CD4-positive, alpha-beta T cell (primary cell): ENCODE measurements around the gene HIVEP3. TPM values are rescaled to one million over a fixed set of nuclear protein-coding genes. Genes with fewer than 3 reads are reported as not detected.

ENCODE experiments used
- ATAC-seq: fragments of 200-7000 bp; cut with Tn5 transposase; one replicate; pipeline ENCODE4 v1.10.0; 2022; ENCODE audit warnings: mild to moderate bottlenecking; ENCODE audit not compliant: poor library complexity
- CTCF ChIA-PET: fragments of 350-600 bp; sonication (Branson Sonifier 250); formaldehyde crosslinking; loops from one replicate; lab custom pipeline; 2021; ENCODE audit warnings: antibody characterized with exemption, inconsistent platforms; lab: Charles Lee
- POLR2A ChIA-PET: fragments of 350-600 bp; sonication (Branson Sonifier 250); formaldehyde crosslinking; loops from one replicate; lab custom pipeline; 2021; ENCODE audit warnings: antibody characterized with exemption, inconsistent platforms; lab: Charles Lee
- DNase-seq, 14 experiments: peaks; one replicate each; pipeline ENCODE4 v3.0.0-alpha.2; 2013 to 2020; ENCODE audit warnings: mixed read lengths in 2 of 14
- H3K27ac ChIP-seq, 2 donors: one replicate each; pipeline versions ENCODE4 v1.5.1 to v1.7.0; 2013; ENCODE audit warnings: low read length in 2 of 2, low read depth in 1 of 2, mild to moderate bottlenecking in 1 of 2
- H3K27me3 ChIP-seq, 2 experiments: 1 replicate in 1 of 2; 2 replicates in 1 of 2; pipeline versions ENCODE4 v1.6.1 to v1.7.0; 2013; ENCODE audit warnings: low read length in 2 of 2, control low read depth in 1 of 2, mild to moderate bottlenecking in 1 of 2, moderate library complexity in 1 of 2; ENCODE audit not compliant: insufficient read depth in 2 of 2, control insufficient read depth in 1 of 2
- H3K36me3 ChIP-seq: one replicate; pipeline ENCODE4 v1.6.1; 2013; ENCODE audit warnings: low read length, control low read depth; ENCODE audit not compliant: insufficient read depth
- H3K4me1 ChIP-seq: one replicate; pipeline ENCODE4 v1.6.1; 2013; ENCODE audit warnings: low read length, control low read depth; ENCODE audit not compliant: insufficient read depth
- H3K4me3 ChIP-seq: one replicate; pipeline ENCODE4 v1.5.1; 2013; ENCODE audit warnings: mild to moderate bottlenecking, low read length, moderate library complexity
- H3K9me3 ChIP-seq, 2 experiments: 1 replicate in 1 of 2; 2 replicates in 1 of 2; pipeline versions ENCODE4 v1.6.1 to v1.7.0; 2013; ENCODE audit warnings: low read length in 2 of 2, mild to moderate bottlenecking in 2 of 2, control low read depth in 1 of 2, moderate library complexity in 1 of 2; ENCODE audit not compliant: control insufficient read depth in 1 of 2, insufficient read depth in 1 of 2
- H3K27ac Mint-ChIP-seq: one replicate; pipeline ENCODE4 v1.8.0; 2020; ENCODE audit warnings: mixed read lengths
- H3K27me3 Mint-ChIP-seq: one replicate; pipeline ENCODE4 v1.8.0; 2021; ENCODE audit warnings: mixed read lengths
- H3K36me3 Mint-ChIP-seq: one replicate; pipeline ENCODE4 v1.8.0; 2021; ENCODE audit warnings: low read depth, mixed read lengths
- H3K4me1 Mint-ChIP-seq: one replicate; pipeline ENCODE4 v1.8.0; 2021; ENCODE audit warnings: low read depth, mixed read lengths
- H3K4me3 Mint-ChIP-seq: one replicate; pipeline ENCODE4 v1.8.0; 2020; ENCODE audit warnings: mild to moderate bottlenecking, mixed read lengths
- H3K9me3 Mint-ChIP-seq: one replicate; pipeline ENCODE4 v1.8.0; 2020; ENCODE audit warnings: mixed read lengths
- CTCF ChIP-seq: fragments of 200-600 bp; IDR thresholded peaks from one replicate; pipeline ENCODE4 v1.8.0; 2022; ENCODE audit warnings: antibody characterized with exemption, mild to moderate bottlenecking
- intact Hi-C, 2 experiments: fragments of 100-400 bp; cut with DNase I in 1 of 2; cut with micrococcal nuclease in 1 of 2; formaldehyde crosslinking; loops; one replicate each; pipeline versions ENCODE4 v1.15.1 to v1.9.0; 2023 to 2025; cut with DNase I, micrococcal nuclease
- total RNA-seq, 174 experiments: library from RNA in 2 of 174; stranded (reverse) in 2 of 174; gene quantifications; one replicate each; pipeline ENCODE4 v1.2.3 and lab custom pipeline; 2021 to 2026

Gene HIVEP3
- total RNA-seq, 2 experiments from 2014 or later, result 5.1 to 5.4 TPM

GRCh38 chr1:41614818-41615217 lies 303.9 kb downstream of the HIVEP3 start:
- H3K9me3 Mint-ChIP-seq, result no peaks in the 10 kb centered on the region
- H3K27ac Mint-ChIP-seq, result no peak overlapping the region
- peaks cover 5% of the 10 kb centered on the region for H3K36me3 ChIP-seq
- ChIA-PET POLR2A (no interaction called here), CTCF (no interaction called here)
- DNase-seq (no peak), ATAC-seq (no peak)
- no peaks in the 10 kb centered on the region for H3K27me3 ChIP-seq
- no peak overlapping the region for H3K27ac ChIP-seq
- H3K4me3 Mint-ChIP-seq, result no peak overlapping the region
- H3K9me3 ChIP-seq, result no peaks in the 10 kb centered on the region
- H3K4me1 Mint-ChIP-seq, result no peaks in the 10 kb centered on the region
- no peak overlapping the region for H3K4me3 ChIP-seq
- no peaks in the 10 kb centered on the region for H3K4me1 ChIP-seq
- intact Hi-C loops, result no loop called here
- H3K27me3 Mint-ChIP-seq, result no peaks in the 10 kb centered on the region
- H3K36me3 Mint-ChIP-seq, result no peaks in the 10 kb centered on the region
- TF ChIP-seq CTCF, result no peak

GRCh38 chr1:41613689-41614574 lies 304.8 kb downstream of the HIVEP3 start:
- DNase-seq, result no peak
- H3K27ac ChIP-seq, result no peak overlapping the region
- H3K27ac Mint-ChIP-seq, result no peak overlapping the region
- CTCF ChIA-PET, result no interaction called here
- no peaks in the 10 kb centered on the region for H3K27me3 Mint-ChIP-seq
- no peaks in the 10 kb centered on the region for H3K4me1 ChIP-seq
- no peaks in the 10 kb centered on the region for H3K36me3 Mint-ChIP-seq
- no peak overlapping the region for H3K4me3 ChIP-seq
- no peak for TF ChIP-seq CTCF
- no peak for ATAC-seq
- no peaks in the 10 kb centered on the region for H3K36me3 ChIP-seq
- H3K4me1 Mint-ChIP-seq, result no peaks in the 10 kb centered on the region
- H3K4me3 Mint-ChIP-seq, result no peak overlapping the region
- no peaks in the 10 kb centered on the region for H3K27me3 ChIP-seq
- POLR2A ChIA-PET, result no interaction called here
- no peaks in the 10 kb centered on the region for H3K9me3 Mint-ChIP-seq
- H3K9me3 ChIP-seq, result no peaks in the 10 kb centered on the region
- intact Hi-C loops, result no loop called here

- no peak overlapping the region for H3K27ac Mint-ChIP-seq
- no peaks in the 10 kb centered on the region for H3K27me3 Mint-ChIP-seq
- H3K4me3 ChIP-seq, result no peak overlapping the region
- no peak overlapping the region for H3K4me3 Mint-ChIP-seq
- intact Hi-C loops, result no loop called here
- ChIA-PET POLR2A (no interaction called here), CTCF (no interaction called here)
- no peaks in the 10 kb centered on the region for H3K36me3 ChIP-seq
- H3K4me1 Mint-ChIP-seq, result no peaks in the 10 kb centered on the region
- H3K27ac ChIP-seq, result no peak overlapping the region
- no peaks in the 10 kb centered on the region for H3K4me1 ChIP-seq
- no peaks in the 10 kb centered on the region for H3K27me3 ChIP-seq
- ATAC-seq, result no peak
- no peak for TF ChIP-seq CTCF
- no peak for DNase-seq
- no peaks in the 10 kb centered on the region for H3K9me3 ChIP-seq
- H3K9me3 Mint-ChIP-seq, result no peaks in the 10 kb centered on the region
- no peaks in the 10 kb centered on the region for H3K36me3 Mint-ChIP-seq
Observed at GRCh38 chr1:41612953-41613352, 305.8 kb downstream of the HIVEP3 start.
